Thyroid gland (tissue), 4 donors: Measurements from ENCODE around the gene GRM4. TPM values are rescaled to one million over a fixed set of nuclear protein-coding genes. Genes with fewer than 3 reads are reported as not detected.

ENCODE experiments used
- DNase-seq, 2 donors: peaks; one replicate each; pipeline ENCODE4 v3.0.0-alpha.2; 2019
- H3K27ac ChIP-seq, 3 donors: fragments of 200-600 bp; sonication (generic); 1 replicate in 2 of 3; 2 replicates in 1 of 3; pipeline ENCODE4 v1.5.1; 2016 to 2019; ENCODE audit warnings: mild to moderate bottlenecking in 1 of 3, moderate library complexity in 1 of 3
- H3K27me3 ChIP-seq: fragments of 200-600 bp; sonication (generic); one replicate; pipeline ENCODE4 v1.5.1; 2019
- H3K36me3 ChIP-seq, 2 donors: fragments of 200-600 bp; sonication (generic); one replicate each; pipeline ENCODE4 v1.5.1; 2016 to 2019
- H3K4me1 ChIP-seq, 2 donors: fragments of 200-600 bp; sonication (generic); one replicate each; pipeline ENCODE4 v1.5.1; 2017 to 2019
- H3K4me3 ChIP-seq, 3 donors: fragments of 200-600 bp; sonication (generic); replicated peaks in 1 of 3; 1 replicate in 2 of 3; 2 replicates in 1 of 3; pipeline ENCODE4 v1.5.1; 2016; ENCODE audit warnings: mild to moderate bottlenecking in 1 of 3
- H3K9me3 ChIP-seq: fragments of 200-600 bp; sonication (generic); one replicate; pipeline ENCODE4 v1.5.1; 2017
- POLR2A ChIP-seq, 2 donors: fragments of 450-650 bp; IDR thresholded peaks; one replicate each; pipeline ENCODE4 v1.6.1; 2017; ENCODE audit warnings: antibody characterized with exemption in 2 of 2, mild to moderate bottlenecking in 2 of 2, moderate library complexity in 1 of 2
- WGBS, 2 donors: methylation state at CpG; one replicate each; pipeline ENCODE4 v1.1.5; 2017; 5-methylcytosine and 5-hydroxymethylcytosine counted together
- intact Hi-C: fragments of 100-400 bp; cut with DNase I; formaldehyde crosslinking; loops from one replicate; pipeline ENCODE4 v1.15.1; 2023
- total RNA-seq, 4 donors: library from RNA; depleted of rRNA; stranded (reverse); fragments of >200 nt; gene quantifications; one replicate each; pipeline ENCODE4 v1.2.3, GENCODE V29; 2016
- TF ChIP-seq, protein P1 (sequence below), 6 experiments: fragments of 200-600 bp in 3 of 6; fragments of 450-650 bp in 3 of 6; sonication (generic) in 3 of 6; IDR thresholded peaks; one replicate each; pipeline ENCODE4 v1.5.1; 2016 to 2019; ENCODE audit warnings: antibody characterized with exemption in 6 of 6, mild to moderate bottlenecking in 2 of 6, inconsistent platforms in 1 of 6, moderate library complexity in 1 of 6

GRM4 gene
- total RNA-seq, 4 donors from 2014 or later: under 0.01 TPM; not detected in 3

DNA sequence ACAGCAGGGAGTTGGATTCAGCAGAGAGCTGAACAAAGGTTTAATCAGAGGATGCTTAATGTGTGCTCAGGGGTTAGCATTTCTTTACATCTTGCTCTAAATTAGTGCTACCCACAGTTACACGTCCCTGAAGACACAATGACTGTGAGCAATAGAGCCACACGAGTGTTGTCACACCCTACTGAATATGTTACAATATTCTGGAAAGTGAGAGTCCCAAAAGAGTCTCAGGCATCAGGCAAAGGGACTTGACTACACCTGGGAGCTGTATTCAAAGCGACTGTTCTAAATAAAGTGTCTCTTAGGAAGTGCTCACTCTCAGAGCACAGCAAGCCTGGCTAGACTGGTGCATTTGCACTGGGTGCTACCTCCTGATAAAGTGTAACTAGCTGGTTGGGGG lies 108.7 kb downstream of the GRM4 start:
- H3K27me3 ChIP-seq: no peaks in the 10 kb centered on the region
- intact Hi-C loops: no loop called here
- no peaks in the 10 kb centered on the region for H3K36me3 ChIP-seq
- no peaks in the 10 kb centered on the region for H3K9me3 ChIP-seq
- 58 to 67% methylated on average over 3 of the region's 3 CpGs for WGBS, 2 donors
- no peak for DNase-seq
- no peak overlapping the region for H3K27ac ChIP-seq
- no peaks in the 10 kb centered on the region for H3K4me1 ChIP-seq
- TF ChIP-seq, protein P1, sequence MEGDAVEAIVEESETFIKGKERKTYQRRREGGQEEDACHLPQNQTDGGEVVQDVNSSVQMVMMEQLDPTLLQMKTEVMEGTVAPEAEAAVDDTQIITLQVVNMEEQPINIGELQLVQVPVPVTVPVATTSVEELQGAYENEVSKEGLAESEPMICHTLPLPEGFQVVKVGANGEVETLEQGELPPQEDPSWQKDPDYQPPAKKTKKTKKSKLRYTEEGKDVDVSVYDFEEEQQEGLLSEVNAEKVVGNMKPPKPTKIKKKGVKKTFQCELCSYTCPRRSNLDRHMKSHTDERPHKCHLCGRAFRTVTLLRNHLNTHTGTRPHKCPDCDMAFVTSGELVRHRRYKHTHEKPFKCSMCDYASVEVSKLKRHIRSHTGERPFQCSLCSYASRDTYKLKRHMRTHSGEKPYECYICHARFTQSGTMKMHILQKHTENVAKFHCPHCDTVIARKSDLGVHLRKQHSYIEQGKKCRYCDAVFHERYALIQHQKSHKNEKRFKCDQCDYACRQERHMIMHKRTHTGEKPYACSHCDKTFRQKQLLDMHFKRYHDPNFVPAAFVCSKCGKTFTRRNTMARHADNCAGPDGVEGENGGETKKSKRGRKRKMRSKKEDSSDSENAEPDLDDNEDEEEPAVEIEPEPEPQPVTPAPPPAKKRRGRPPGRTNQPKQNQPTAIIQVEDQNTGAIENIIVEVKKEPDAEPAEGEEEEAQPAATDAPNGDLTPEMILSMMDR (IDR thresholded peaks at IDR 0.05): no peak
- TF ChIP-seq POLR2A (IDR thresholded peaks at IDR 0.05): no peak
- H3K4me3 ChIP-seq: no peak overlapping the region

DNA sequence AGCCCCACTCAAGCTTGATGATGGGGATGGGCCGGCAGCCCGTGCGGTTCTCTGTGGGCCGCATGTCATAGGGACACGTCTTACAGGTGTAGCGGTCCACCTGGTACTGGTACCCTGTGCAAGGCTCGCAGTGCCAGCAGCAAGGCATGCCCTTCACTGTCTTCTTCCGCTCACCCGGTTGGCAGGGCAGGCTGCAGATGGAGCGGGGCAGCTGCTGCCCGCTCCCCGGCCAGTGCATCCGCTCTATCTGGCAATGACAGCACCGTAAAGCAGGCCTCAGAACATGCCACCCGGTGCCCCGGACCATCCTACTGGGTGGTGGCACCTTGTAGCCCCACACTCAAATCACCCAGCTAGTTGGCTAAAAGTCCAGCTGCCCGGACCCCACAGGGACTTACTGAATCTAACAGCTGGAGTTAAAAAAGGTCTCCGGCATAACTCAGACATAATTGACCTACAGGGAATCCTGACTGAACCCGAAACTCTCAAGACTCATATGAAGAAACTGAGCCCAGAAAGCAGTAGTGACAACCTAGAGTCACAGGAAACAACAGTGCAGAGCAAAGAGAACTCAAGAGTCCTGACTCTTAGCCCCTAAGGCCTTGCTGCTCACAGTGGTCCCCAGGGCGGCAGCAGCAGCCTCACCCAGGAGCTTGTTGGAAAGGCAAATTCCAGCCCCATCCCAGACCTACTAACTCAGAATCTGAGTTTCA lies 109.4 kb downstream of the GRM4 start:
- no peak overlapping the region for H3K27ac ChIP-seq
- WGBS, 2 donors: 93 to 94% methylated on average over 13 to 20 of the region's 20 CpGs
- H3K9me3 ChIP-seq: no peaks in the 10 kb centered on the region
- no peak overlapping the region for H3K4me3 ChIP-seq
- no peaks in the 10 kb centered on the region for H3K36me3 ChIP-seq
- DNase-seq: no peak
- no peaks in the 10 kb centered on the region for H3K4me1 ChIP-seq
- no peak for TF ChIP-seq POLR2A (IDR thresholded peaks at IDR 0.05)
- TF ChIP-seq, protein P1 (IDR thresholded peaks at IDR 0.05): no peak
- H3K27me3 ChIP-seq: no peaks in the 10 kb centered on the region
- intact Hi-C loops: no loop called here

DNA sequence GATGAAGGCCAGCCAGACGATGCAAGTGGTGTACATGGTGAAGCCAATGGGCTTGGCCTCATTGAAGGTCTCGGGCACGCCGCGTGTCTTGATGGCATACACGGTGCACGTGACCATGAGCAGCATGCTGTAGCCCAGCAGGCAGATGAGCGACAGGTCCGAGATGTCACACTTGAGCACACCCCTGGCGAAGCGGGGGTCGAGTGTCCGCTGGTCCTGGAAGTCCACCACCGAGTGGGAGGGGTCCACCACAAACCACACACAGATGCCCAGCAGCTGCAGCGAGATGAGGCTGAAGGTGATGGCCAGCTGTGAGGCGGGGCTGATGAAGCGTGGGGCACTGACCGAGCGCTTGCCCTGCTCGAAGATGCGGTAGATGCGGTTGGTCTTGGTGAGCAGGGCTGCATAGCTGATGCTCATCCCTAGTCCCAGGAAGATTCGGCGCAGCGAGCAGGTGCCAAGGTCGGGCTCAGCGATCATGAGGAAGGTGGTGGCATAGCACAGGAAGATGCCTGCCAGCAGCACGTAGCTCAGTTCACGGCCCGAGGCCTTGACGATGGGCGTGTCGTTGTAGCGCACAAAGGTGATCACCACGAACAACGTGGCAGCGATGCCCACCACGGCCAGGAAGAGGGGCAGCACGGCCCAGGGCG lies 110.1 kb downstream of the GRM4 start:
- H3K4me3 ChIP-seq: no peak overlapping the region
- no peak for TF ChIP-seq POLR2A (IDR thresholded peaks at IDR 0.05)
- TF ChIP-seq, protein P1 (IDR thresholded peaks at IDR 0.05): no peak
- 92 to 93% methylated on average over 36 to 40 of the region's 40 CpGs for WGBS, 2 donors
- no peak for DNase-seq
- H3K36me3 ChIP-seq: no peaks in the 10 kb centered on the region
- no peaks in the 10 kb centered on the region for H3K4me1 ChIP-seq
- H3K9me3 ChIP-seq: no peaks in the 10 kb centered on the region
- H3K27me3 ChIP-seq: no peaks in the 10 kb centered on the region
- no peak overlapping the region for H3K27ac ChIP-seq
- intact Hi-C loops: no loop called here

DNA sequence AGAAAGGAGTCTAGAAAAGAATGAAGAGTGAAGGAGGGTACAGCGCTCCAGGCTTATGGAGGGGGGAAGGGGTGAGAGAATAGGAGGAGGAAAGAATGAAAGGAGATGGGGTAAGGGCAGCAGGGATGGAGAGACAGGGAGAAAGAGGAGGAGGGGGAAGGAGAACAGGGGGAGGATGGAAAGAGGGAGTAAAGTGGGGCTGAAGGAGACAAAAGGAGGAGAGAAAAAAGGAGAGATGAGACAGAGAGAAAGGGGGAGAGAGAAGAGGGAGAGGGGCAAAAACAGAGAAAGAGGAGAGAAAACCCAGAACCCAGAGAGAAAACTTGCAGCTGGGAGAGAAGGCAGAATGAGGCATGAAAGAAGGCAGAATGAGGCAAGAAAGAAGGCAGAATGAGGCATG lies 110.7 kb downstream of the GRM4 start:
- no peak for DNase-seq
- TF ChIP-seq, protein P1 (IDR thresholded peaks at IDR 0.05): no peak
- no peak for TF ChIP-seq POLR2A (IDR thresholded peaks at IDR 0.05)
- Histone ChIP-seq H3K27ac (no peak overlapping the region), H3K27me3 (no peaks in the 10 kb centered on the region), H3K4me3 (no peak overlapping the region), H3K36me3 (no peaks in the 10 kb centered on the region), H3K4me1 (no peaks in the 10 kb centered on the region), H3K9me3 (no peaks in the 10 kb centered on the region)
- intact Hi-C loops: no loop called here
- 82 to 94% methylated on average over 1 of the region's 1 CpG for WGBS, 2 donors

DNA sequence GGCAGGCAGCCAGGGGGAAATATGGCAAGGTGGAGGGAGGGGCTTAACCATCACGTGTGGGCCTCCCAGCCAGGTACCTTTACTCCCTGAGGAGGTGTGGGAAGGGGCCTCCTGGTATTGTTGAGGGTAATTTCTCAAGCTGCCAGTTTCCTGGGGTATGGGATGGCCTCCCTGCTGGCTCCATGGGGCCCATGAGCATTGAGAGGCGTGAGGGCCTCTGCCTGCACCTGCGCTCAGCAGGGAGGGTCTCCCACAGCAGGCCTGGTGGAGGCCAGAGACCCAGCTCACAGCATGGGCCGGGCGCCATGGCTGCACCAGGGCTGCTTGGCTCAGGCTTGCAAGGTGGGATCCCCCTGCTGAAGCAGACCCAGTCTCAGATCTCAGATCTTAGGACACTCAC lies 113.0 kb downstream of the GRM4 start:
- Histone ChIP-seq H3K27me3 (no peaks in the 10 kb centered on the region), H3K27ac (no peak overlapping the region), H3K36me3 (no peaks in the 10 kb centered on the region), H3K4me3 (no peak overlapping the region), H3K4me1 (no peaks in the 10 kb centered on the region), H3K9me3 (no peaks in the 10 kb centered on the region)
- DNase-seq: no peak
- WGBS, 2 donors: 13 to 77% methylated on average over 1 to 5 of the region's 5 CpGs
- intact Hi-C loops: no loop called here
- no peak for TF ChIP-seq POLR2A (IDR thresholded peaks at IDR 0.05)
- TF ChIP-seq, protein P1 (IDR thresholded peaks at IDR 0.05): no peak
